Endothelial cell (in vitro differentiated cells): ENCODE results near the gene GREB1L. TPM values are rescaled to one million over a fixed set of nuclear protein-coding genes. Genes with fewer than 3 reads are reported as not detected.

ENCODE experiments used
- DNase-seq: peaks from one replicate; pipeline ENCODE4 v3.0.0; 2021; ENCODE audit warnings: low spot score
- H3K27ac Mint-ChIP-seq: one replicate; pipeline ENCODE4 v1.8.0; 2021; ENCODE audit warnings: mixed read lengths, inconsistent platforms; ENCODE audit not compliant: unreplicated experiment
- H3K27me3 Mint-ChIP-seq: one replicate; pipeline ENCODE4 v1.8.0; 2021; ENCODE audit warnings: mild to moderate bottlenecking, moderate library complexity, mixed read lengths, inconsistent platforms; ENCODE audit not compliant: unreplicated experiment
- H3K36me3 Mint-ChIP-seq: one replicate; pipeline ENCODE4 v1.8.0; 2021; ENCODE audit warnings: mild to moderate bottlenecking, low read depth, mixed read lengths, inconsistent platforms; ENCODE audit not compliant: unreplicated experiment
- H3K4me1 Mint-ChIP-seq: one replicate; pipeline ENCODE4 v1.8.0; 2021; ENCODE audit warnings: mild to moderate bottlenecking, mixed read lengths, inconsistent platforms; ENCODE audit not compliant: unreplicated experiment
- H3K4me3 Mint-ChIP-seq: one replicate; pipeline ENCODE4 v1.8.0; 2021; ENCODE audit warnings: mild to moderate bottlenecking, mixed read lengths, inconsistent platforms; ENCODE audit not compliant: unreplicated experiment
- H3K9me3 Mint-ChIP-seq: one replicate; pipeline ENCODE4 v1.8.0; 2021; ENCODE audit warnings: mixed read lengths, inconsistent platforms; ENCODE audit not compliant: unreplicated experiment
- total RNA-seq: library from RNA; stranded (reverse); fragmentation: NEBNext Ultra II Directional; extraction: Animal tissue kit (Norgen Biotek cat#: 25700); gene quantifications from one replicate; pipeline ENCODE4 v1.2.1, GENCODE V29; 2021; ENCODE audit not compliant: unreplicated experiment
- TF ChIP-seq, protein P1 (sequence below): fragments of 200-600 bp; sonication (generic); IDR thresholded peaks from one replicate; pipeline ENCODE4 v1.5.0; 2021; ENCODE audit warnings: antibody characterized with exemption; ENCODE audit not compliant: unreplicated experiment

The GREB1L gene
- total RNA-seq, 1 donor from 2014 or later = 105 TPM

DNA sequence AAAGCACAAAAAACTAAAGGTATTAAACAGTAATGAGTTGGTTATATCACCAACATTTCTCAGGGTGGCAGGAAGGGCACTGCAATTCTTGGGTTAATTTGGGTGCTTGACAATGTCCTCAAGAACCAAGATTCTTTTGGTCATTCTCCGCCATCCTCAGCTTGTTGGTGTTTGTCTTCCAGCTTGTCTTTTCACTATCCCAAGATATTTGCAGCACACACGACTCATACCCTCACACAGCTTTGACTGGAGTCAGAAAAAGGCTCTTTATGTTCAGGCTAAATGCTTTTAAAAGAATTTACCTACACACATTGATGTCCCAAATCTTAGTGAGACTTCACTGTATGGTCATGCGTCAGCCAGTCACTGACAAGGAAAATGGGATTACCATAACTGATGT, 12.5 kb downstream of the GREB1L start:
- Mint-ChIP-seq H3K27me3 (no peaks in the 10 kb centered on the region), H3K27ac (peak overlapping the region; percentile 26), H3K9me3 (no peaks in the 10 kb centered on the region), H3K4me1 (peaks cover 36% of the 10 kb centered on the region), H3K36me3 (no peaks in the 10 kb centered on the region), H3K4me3 (no peak overlapping the region)
- no peak for DNase-seq
- TF ChIP-seq, protein P1, sequence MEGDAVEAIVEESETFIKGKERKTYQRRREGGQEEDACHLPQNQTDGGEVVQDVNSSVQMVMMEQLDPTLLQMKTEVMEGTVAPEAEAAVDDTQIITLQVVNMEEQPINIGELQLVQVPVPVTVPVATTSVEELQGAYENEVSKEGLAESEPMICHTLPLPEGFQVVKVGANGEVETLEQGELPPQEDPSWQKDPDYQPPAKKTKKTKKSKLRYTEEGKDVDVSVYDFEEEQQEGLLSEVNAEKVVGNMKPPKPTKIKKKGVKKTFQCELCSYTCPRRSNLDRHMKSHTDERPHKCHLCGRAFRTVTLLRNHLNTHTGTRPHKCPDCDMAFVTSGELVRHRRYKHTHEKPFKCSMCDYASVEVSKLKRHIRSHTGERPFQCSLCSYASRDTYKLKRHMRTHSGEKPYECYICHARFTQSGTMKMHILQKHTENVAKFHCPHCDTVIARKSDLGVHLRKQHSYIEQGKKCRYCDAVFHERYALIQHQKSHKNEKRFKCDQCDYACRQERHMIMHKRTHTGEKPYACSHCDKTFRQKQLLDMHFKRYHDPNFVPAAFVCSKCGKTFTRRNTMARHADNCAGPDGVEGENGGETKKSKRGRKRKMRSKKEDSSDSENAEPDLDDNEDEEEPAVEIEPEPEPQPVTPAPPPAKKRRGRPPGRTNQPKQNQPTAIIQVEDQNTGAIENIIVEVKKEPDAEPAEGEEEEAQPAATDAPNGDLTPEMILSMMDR = no peak

GRCh38 chr18:21255211-21255610, 13.2 kb downstream of the GREB1L start:
- no peaks in the 10 kb centered on the region for H3K9me3 Mint-ChIP-seq
- H3K4me3 Mint-ChIP-seq = no peak overlapping the region
- DNase-seq = no peak
- H3K27me3 Mint-ChIP-seq = no peaks in the 10 kb centered on the region
- H3K27ac Mint-ChIP-seq = peak overlapping the region; percentile 26
- peaks cover 32% of the 10 kb centered on the region for H3K4me1 Mint-ChIP-seq
- TF ChIP-seq, protein P1 = no peak
- H3K36me3 Mint-ChIP-seq = no peaks in the 10 kb centered on the region

GRCh38 chr18:21257386-21257785, 15.4 kb downstream of the GREB1L start:
- Mint-ChIP-seq H3K4me1 (peaks cover 39% of the 10 kb centered on the region), H3K27ac (no peak overlapping the region), H3K4me3 (no peak overlapping the region), H3K9me3 (no peaks in the 10 kb centered on the region), H3K27me3 (no peaks in the 10 kb centered on the region), H3K36me3 (no peaks in the 10 kb centered on the region)
- no peak for DNase-seq
- TF ChIP-seq, protein P1 = no peak

DNA sequence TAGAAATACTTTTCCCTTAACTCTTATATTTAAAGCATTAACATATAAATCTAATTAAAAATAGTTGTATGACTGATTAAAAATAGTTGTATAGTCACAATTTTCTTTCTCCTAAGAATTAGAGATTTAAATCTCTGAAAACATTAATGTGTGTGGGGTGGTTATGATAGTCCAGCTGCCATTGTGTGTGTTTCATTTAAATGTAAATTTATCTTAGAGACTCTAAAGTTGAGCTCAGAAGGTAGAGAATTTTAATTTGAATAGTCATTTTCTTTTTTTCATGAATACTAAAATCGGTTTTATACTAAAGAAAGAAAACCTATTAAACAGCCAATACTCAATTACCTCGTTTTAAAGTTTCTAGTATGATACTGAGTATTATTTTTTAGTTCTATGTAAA, 18.6 kb downstream of the GREB1L start:
- no peak overlapping the region for H3K4me3 Mint-ChIP-seq
- TF ChIP-seq, protein P1 = no peak
- H3K9me3 Mint-ChIP-seq = no peaks in the 10 kb centered on the region
- H3K27me3 Mint-ChIP-seq = peaks cover 3% of the 10 kb centered on the region
- H3K4me1 Mint-ChIP-seq = peaks cover 57% of the 10 kb centered on the region
- H3K36me3 Mint-ChIP-seq = no peaks in the 10 kb centered on the region
- DNase-seq = no peak
- H3K27ac Mint-ChIP-seq = peak overlapping the region; percentile 84

GRCh38 chr18:21261352-21261751, 19.3 kb downstream of the GREB1L start:
- H3K9me3 Mint-ChIP-seq = no peaks in the 10 kb centered on the region
- H3K36me3 Mint-ChIP-seq = no peaks in the 10 kb centered on the region
- peak overlapping the region; percentile 92 for H3K27ac Mint-ChIP-seq
- no peak overlapping the region for H3K4me3 Mint-ChIP-seq
- no peak for DNase-seq
- TF ChIP-seq, protein P1 = no peak
- peaks cover 60% of the 10 kb centered on the region for H3K4me1 Mint-ChIP-seq
- H3K27me3 Mint-ChIP-seq = peaks cover 5% of the 10 kb centered on the region
